HG02973 (cell line): ENCODE measurements around the gene CAMTA1.
"Not testable (repeated sequence)": the region's sequence is repeated elsewhere in the genome, so short reads cannot be mapped to it uniquely, and the experiment has no call there.

Experiments
- ATAC-seq: cut with Tn5 transposase; IDR thresholded peaks from one replicate; pipeline ENCODE4 v1.9.1; 2021; ENCODE audit warnings: moderate library complexity; ENCODE audit not compliant: unreplicated experiment

CAMTA1 gene

GRCh38 chr1:6904476-6905170 is 119.4 kb downstream of the CAMTA1 start:
- ATAC-seq, result no peak

- no peak for ATAC-seq
Measured at GRCh38 chr1:6905331-6905730, 120.1 kb downstream of the CAMTA1 start.

DNA sequence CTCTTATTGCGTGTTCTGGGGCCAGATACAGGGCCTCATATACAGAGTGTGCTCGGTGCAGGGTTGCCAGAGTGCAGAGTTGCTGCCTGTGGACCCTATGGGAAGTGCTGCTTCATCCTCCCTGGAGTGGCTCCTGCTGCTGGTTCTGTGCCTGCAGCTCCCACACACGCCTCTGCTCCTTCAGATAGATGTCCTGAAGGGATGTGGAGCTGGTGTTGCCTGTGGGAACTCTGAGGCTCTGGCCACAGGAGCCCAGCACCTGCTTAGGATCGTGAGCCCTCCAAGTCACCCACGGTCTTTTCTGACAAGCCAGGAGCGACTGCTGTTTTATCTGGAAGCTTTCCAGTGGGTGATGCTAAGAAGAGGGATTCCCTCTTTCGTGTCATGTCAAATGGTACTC is 120.5 kb downstream of the CAMTA1 start:
- no peak for ATAC-seq

- ATAC-seq, result no peak
Measured at GRCh38 chr1:6906783-6907182, 121.5 kb downstream of the CAMTA1 start.

- ATAC-seq, result no peak
Measured at GRCh38 chr1:6907201-6907600, 121.9 kb downstream of the CAMTA1 start.

GRCh38 chr1:6907676-6908434 is 122.6 kb downstream of the CAMTA1 start:
- no peak for ATAC-seq

DNA sequence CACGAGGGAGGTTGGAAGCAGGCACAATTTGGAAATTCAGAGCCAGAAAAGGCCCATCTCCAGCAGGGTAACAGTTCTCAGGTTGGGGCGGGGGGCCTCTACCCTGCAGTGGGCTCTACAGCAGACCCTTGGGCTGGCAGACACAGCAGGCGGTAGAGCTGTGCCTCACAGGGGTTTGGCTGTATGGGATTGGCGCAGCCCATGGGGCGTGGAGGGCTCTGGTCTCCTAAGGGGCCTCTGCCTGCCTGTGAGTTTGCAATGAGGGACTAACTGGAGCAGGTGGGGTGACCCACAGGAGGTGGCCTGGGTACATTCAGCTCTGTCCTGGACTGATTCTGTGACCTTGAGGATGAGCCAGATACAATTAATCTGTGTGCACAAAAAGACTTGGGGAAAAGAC is 124.1 kb downstream of the CAMTA1 start:
- ATAC-seq, result no peak

DNA sequence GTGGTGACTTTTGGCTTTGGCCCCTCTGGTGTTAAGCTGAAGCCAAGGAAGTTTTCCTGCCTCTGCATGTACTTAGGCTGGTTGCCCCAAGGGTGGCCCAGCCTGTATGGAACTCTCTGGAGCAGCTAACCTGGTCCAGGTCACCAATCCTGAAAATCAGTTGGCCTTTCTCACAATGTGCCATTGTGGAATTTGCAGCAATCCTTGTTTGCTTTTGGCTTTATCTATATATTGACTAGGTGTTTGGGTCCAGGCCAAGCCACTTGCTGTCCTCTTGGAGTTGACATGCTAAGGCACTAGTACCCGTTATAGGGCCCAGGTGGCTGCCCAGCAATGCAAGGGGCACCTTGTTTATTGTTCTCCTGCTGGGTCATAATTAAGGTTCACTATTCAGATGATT is 124.6 kb downstream of the CAMTA1 start:
- ATAC-seq, result no peak

- no peak for ATAC-seq
Measured at GRCh38 chr1:6911021-6911941, 126.0 kb downstream of the CAMTA1 start.

DNA sequence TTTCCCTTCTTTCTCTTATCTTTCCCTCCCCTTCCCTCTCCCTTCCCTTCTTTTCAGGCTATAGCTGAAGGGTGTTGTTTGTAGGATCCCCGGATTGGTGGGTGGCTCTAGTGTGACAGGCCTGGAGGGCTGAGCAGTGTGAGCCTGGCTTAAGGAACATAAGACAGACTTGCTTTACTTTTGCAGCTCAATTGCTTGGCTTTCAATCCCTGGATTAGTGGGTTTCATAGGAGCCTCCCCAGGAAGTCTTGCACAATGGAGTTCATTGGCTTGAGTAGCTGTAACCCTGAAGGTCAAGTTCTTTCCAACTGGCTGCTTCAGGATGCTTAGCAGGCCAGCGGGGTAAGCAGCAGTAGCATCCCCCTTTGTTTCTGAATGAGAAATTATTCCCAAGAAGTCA is 126.7 kb downstream of the CAMTA1 start:
- ATAC-seq, result no peak

DNA sequence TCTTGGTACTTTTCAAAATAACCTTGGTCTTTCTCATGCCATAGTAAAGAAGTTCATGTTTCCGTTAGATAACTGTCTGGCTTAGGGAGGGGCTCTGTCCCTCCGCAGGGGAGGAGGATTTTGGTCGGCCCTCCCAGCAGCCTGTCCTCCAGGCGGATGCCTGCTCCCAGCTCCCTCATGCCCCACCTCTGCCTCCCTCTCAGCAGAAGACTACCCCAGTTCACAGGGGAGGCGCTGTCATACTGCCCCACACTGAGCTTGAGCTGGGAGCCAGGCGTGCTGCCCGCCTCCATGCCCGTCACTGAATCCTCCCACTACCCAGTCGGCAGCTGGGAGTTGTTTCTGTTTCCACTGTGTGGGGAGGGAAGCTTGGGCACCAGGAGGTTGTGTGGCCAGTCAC is 127.3 kb downstream of the CAMTA1 start:
- no peak for ATAC-seq

GRCh38 chr1:6913086-6913485 is 127.8 kb downstream of the CAMTA1 start:
- ATAC-seq, result no peak

DNA sequence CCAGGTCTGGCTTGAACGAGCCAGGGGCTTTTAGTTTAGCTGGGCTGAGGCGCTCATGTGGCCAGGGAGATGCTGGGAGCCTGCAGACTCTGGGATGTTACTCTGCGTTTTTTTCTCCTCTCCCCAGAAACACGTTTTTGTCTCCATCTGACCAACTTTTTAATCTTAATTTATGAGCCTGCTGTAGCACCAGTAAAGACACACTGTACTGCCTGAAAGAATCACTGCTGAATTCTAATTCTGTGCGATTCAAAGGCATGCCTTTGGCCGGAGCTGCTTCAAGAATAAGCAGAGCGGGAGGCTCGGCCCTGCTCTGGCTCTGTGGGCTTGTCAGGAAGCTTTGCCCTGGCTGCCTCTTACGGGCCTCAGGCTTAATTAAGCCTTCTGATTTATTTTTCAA is 129.5 kb downstream of the CAMTA1 start:
- ATAC-seq, result no peak

- no peak for ATAC-seq
Measured at GRCh38 chr1:6915999-6916565, 130.8 kb downstream of the CAMTA1 start.

GRCh38 chr1:6917067-6917466 is 131.8 kb downstream of the CAMTA1 start:
- no peak for ATAC-seq

DNA sequence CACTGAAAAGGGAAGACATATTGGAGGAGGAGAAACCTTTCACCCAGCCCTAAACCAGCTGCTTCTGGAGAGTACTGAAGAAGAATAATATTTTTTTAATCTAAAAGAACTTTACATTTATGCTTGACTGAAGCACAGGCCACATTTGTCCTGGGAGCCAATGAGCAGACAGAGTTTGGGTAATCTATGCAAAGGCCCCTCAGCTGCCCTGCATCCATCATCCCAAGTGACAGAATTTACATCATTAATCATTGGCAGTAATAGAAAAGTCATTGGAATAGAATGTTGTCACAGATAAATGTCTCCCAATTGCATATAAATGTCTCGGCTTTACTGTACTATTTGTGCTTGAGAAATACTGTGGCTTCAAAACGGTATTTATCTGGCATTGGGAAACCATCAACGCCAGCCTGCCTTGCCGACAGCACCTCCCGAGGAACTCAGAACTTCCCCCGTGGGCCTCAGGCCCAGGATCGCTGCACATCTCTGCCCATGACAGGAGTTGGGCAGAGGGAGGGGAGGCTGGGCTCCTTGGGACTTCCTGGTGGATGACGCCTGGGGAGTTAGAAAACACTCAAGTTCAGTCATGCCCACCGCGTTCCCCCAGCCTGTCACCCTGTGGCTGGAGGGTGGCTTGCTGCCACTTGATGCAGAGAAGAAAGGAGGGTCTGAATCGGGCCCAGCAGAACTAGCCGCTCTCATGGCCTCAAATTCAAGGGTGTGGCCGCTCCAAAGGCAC is 133.1 kb downstream of the CAMTA1 start:
- ATAC-seq, result no peak

GRCh38 chr1:6918925-6919511 is 133.8 kb downstream of the CAMTA1 start:
- ATAC-seq, result no peak

DNA sequence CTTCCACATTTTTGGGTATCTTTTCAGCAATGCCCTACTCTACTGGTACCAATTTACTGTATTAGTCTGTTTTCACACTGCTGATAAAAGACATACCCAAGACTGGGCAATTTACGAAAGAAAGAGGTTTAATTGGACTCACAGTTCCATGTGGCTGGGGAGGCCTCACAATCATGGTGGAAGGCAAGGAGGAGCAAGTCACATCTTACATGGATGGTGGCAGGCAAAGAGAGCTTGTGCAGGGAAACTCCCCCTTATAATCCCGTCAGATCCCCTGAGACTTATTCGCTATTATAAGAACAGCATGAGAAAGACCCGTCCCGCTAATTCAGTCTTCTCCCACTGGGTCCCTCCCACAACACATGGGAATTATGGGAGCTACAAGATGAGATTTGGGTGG is 136.3 kb downstream of the CAMTA1 start:
- ATAC-seq, result not testable (repeated sequence)

- ATAC-seq, result no peak
Measured at GRCh38 chr1:6922096-6922931, 137.1 kb downstream of the CAMTA1 start.
